HepG2 (cell line): Measurements from ENCODE around the gene MYADML2. TPM values are rescaled to one million over a fixed set of nuclear protein-coding genes. Genes with fewer than 3 reads are reported as not detected.
A peak's percentile ranks its signal among the peaks of the same experiment; 100 is the strongest.

Source experiments
- DR1 ChIP-seq: sonication (generic); formaldehyde crosslinking; IDR thresholded peaks from 2 replicates; pipeline ENCODE4 v1.8.0; 2021; ENCODE audit warnings: mild to moderate bottlenecking, missing genetic modification reagents, inconsistent platforms
- ESRRA ChIP-seq: sonication (generic); formaldehyde crosslinking; IDR thresholded peaks from 2 replicates; pipeline ENCODE4 v1.5.1; 2020; ENCODE audit warnings: mild to moderate bottlenecking, low read depth, missing genetic modification reagents
- FOSL2 ChIP-seq: sonication (generic); formaldehyde crosslinking; IDR thresholded peaks from 2 replicates; pipeline ENCODE4 v1.4.0; 2020; ENCODE audit warnings: missing genetic modification reagents
- KAT7 ChIP-seq: IDR thresholded peaks from 2 replicates; pipeline ENCODE4 v1.6.1; 2018; ENCODE audit warnings: borderline replicate concordance, missing compliant biosample characterization
- KDM2A ChIP-seq: sonication (generic); formaldehyde crosslinking; IDR thresholded peaks from 2 replicates; pipeline ENCODE4 v1.4.0; 2020; ENCODE audit warnings: low read depth, missing genetic modification reagents, borderline replicate concordance
- MTF2 ChIP-seq: sonication (generic); formaldehyde crosslinking; IDR thresholded peaks from 2 replicates; pipeline ENCODE4 v1.5.0; 2020; ENCODE audit warnings: missing genetic modification reagents, borderline replicate concordance
- NBN ChIP-seq: fragments of 450-650 bp; conservative IDR thresholded peaks from 2 replicates; pipeline ENCODE4 v1.6.1; 2017
- SMAD3 ChIP-seq: sonication (generic); formaldehyde crosslinking; IDR thresholded peaks from 2 replicates; pipeline ENCODE4 v1.4.0; 2020; ENCODE audit warnings: missing genetic modification reagents
- SRSF9 ChIP-seq: fragments of 200-400 bp; formaldehyde crosslinking; IDR thresholded peaks from 2 replicates; pipeline ENCODE4 v1.6.1; 2018; ENCODE audit warnings: borderline replicate concordance, mild to moderate bottlenecking, low read depth, low read length; ENCODE audit not compliant: insufficient read depth, poor library complexity, severe bottlenecking
- TAF15 ChIP-seq: fragments of 200-400 bp; formaldehyde crosslinking; IDR thresholded peaks from one replicate; pipeline ENCODE4 v1.6.1; 2018; ENCODE audit warnings: mild to moderate bottlenecking, low read depth, low read length; ENCODE audit not compliant: poor library complexity, severe bottlenecking
- TARDBP ChIP-seq: sonication (generic); formaldehyde crosslinking; IDR thresholded peaks from 2 replicates; pipeline ENCODE4 v1.8.0; 2022; ENCODE audit warnings: mild to moderate bottlenecking, missing genetic modification reagents
- THAP7 ChIP-seq: sonication (generic); formaldehyde crosslinking; IDR thresholded peaks from 2 replicates; pipeline ENCODE4 v1.8.1; 2023; ENCODE audit warnings: mild to moderate bottlenecking, missing genetic modification reagents
- ZNF142 ChIP-seq: sonication (generic); formaldehyde crosslinking; IDR thresholded peaks from 2 replicates; pipeline ENCODE4 v1.4.0; 2020; ENCODE audit warnings: missing genetic modification reagents
- ZNF264 ChIP-seq: sonication (generic); formaldehyde crosslinking; IDR thresholded peaks from 2 replicates; pipeline ENCODE4 v1.4.0; 2020; ENCODE audit warnings: missing genetic modification reagents
- ZNF414 ChIP-seq: sonication (generic); formaldehyde crosslinking; IDR thresholded peaks from 2 replicates; pipeline ENCODE4 v1.5.0; 2020; ENCODE audit warnings: missing genetic modification reagents
- ZNF501 ChIP-seq: sonication (generic); formaldehyde crosslinking; IDR thresholded peaks from 2 replicates; pipeline ENCODE4 v1.5.1; 2020; ENCODE audit warnings: mild to moderate bottlenecking, moderate library complexity, missing genetic modification reagents
- ZNF549 ChIP-seq: sonication (generic); formaldehyde crosslinking; IDR thresholded peaks from 2 replicates; pipeline ENCODE4 v1.5.0; 2020; ENCODE audit warnings: missing genetic modification reagents
- ZNF552 ChIP-seq: sonication (generic); formaldehyde crosslinking; IDR thresholded peaks from 2 replicates; pipeline ENCODE4 v1.9.0; 2022; ENCODE audit warnings: missing genetic modification reagents, mild to moderate bottlenecking, borderline replicate concordance
- ZNF839 ChIP-seq: sonication (generic); formaldehyde crosslinking; IDR thresholded peaks from 2 replicates; pipeline ENCODE4 v1.4.0; 2020; ENCODE audit warnings: missing genetic modification reagents, mild to moderate bottlenecking, borderline replicate concordance
- polyA plus RNA-seq, 8 experiments: library from polyadenylated mRNA; depleted of rRNA in 3 of 8; stranded (reverse) in 7 of 8; unstranded in 1 of 8; fragments of >200 nt; fragmentation: Illumina TruSeq in 4 of 8; extraction: Trizol in 4 of 8; gene quantifications; 2 replicates each; pipeline versions ENCODE4 v1.2.1 to v1.2.3, GENCODE V29; 2011 to 2016; ENCODE audit warnings: low read depth in 4 of 8, missing spikeins in 1 of 8, mixed read lengths in 1 of 8; ENCODE audit not compliant: insufficient read depth in 1 of 8
- total RNA-seq, 5 experiments: library from RNA; depleted of rRNA; stranded (reverse); fragments of >200 nt; fragmentation: Illumina TruSeq; extraction: Trizol; gene quantifications; 2 replicates each; pipeline ENCODE4 v1.2.3, GENCODE V29; 2016; ENCODE audit warnings: low read depth in 1 of 5
- TF ChIP-seq, protein P1 (sequence below): sonication (generic); formaldehyde crosslinking; IDR thresholded peaks from 2 replicates; pipeline ENCODE4 v1.5.1; 2020; ENCODE audit warnings: missing genetic modification reagents, mild to moderate bottlenecking, borderline replicate concordance

Gene MYADML2
- total and polyA plus RNA-seq, 2 of the 13 experiments (the other 11 are each of a cell fraction or from before 2014, with no cell fraction given): not detected

DNA sequence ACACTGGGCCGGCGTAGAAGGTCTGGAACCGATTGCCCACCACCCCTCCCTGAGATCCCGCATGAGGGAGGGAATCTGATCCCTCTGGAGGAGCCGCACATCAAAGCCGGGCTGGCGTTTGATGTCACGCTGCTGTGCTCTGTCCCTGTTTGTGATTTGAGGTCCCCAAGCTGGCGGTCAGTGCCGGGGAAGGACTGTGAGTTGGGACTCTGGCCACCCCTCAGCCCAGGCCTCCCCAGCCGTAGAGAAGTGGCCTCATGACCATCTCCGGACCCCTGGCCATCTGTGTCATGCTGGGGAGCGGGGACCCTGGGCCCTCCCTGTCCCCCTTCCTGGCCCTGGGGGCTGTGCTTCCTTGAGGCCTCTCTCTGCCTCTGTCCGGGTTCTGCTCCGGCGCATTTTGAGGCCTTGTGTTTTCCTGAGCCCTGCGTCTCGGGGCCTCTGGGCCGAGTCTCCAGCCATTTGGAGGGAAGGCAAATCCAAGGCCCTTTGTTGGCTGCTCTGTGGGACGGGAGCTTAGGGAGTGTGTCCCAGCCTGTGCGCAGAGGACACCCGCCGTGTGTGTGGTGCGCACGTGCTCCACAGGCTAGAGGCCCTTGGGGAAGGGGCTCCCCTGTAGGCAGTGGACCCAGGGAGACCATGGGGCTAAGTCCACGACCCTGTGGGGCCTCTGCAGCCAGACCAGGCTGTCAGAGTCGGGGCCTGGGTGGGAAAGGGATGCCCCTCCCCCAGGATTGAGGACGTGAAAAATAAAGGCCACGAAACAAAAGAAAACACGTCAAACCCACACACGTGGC is 45.5 kb upstream of the MYADML2 start (continued):
- peak; percentile 85 for TF ChIP-seq ZNF142 (CRISPR knock-in tag)
- TF ChIP-seq DR1: peak; percentile 66; the same call in 1 of the 2 replicates
- TF ChIP-seq ZNF414 (CRISPR knock-in tag): 0 out of 2 replicates have a peak, but pooled peaks have one; percentile 22
- TF ChIP-seq KAT7 (CRISPR knock-in tag): peak; percentile 21; the same call in 1 of the 2 replicates
- peak; percentile 67; the same call in 1 of the 2 replicates for TF ChIP-seq FOSL2 (CRISPR knock-in tag)
- no peak for TF ChIP-seq NBN
- TF ChIP-seq ZNF839: no peak
- TF ChIP-seq KDM2A (CRISPR knock-in tag): peak; percentile 80
- TF ChIP-seq THAP7 (CRISPR knock-in tag): peak; percentile 95
- no peak for TF ChIP-seq SRSF9
- TF ChIP-seq TAF15: no peak
- TF ChIP-seq, protein P1, sequence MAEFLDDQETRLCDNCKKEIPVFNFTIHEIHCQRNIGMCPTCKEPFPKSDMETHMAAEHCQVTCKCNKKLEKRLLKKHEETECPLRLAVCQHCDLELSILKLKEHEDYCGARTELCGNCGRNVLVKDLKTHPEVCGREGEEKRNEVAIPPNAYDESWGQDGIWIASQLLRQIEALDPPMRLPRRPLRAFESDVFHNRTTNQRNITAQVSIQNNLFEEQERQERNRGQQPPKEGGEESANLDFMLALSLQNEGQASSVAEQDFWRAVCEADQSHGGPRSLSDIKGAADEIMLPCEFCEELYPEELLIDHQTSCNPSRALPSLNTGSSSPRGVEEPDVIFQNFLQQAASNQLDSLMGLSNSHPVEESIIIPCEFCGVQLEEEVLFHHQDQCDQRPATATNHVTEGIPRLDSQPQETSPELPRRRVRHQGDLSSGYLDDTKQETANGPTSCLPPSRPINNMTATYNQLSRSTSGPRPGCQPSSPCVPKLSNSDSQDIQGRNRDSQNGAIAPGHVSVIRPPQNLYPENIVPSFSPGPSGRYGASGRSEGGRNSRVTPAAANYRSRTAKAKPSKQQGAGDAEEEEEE: peak; percentile 99; the same call in 1 of the 2 replicates
- TF ChIP-seq SMAD3 (CRISPR knock-in tag): peak; percentile 90
- peak; percentile 97 for TF ChIP-seq TARDBP (CRISPR knock-in tag)
- TF ChIP-seq ZNF501 (CRISPR knock-in tag): peak; percentile 95
- TF ChIP-seq ZNF552 (CRISPR knock-in tag): peak; percentile 98
- TF ChIP-seq MTF2: no peak
- TF ChIP-seq ZNF549 (CRISPR knock-in tag): 0 out of 2 replicates have a peak, but pooled peaks have one; percentile 72
- peak; percentile 74; the same call in 1 of the 2 replicates for TF ChIP-seq ZNF264 (CRISPR knock-in tag)
- peak; percentile 95 for TF ChIP-seq ESRRA (CRISPR knock-in tag)
